Posterior vena cava (tissue), 2 donors: ENCODE measurements around the gene PTTG1IP. TPM values are rescaled to one million over a fixed set of nuclear protein-coding genes. Genes with fewer than 3 reads are reported as not detected.

Experiments
- DNase-seq: peaks from one replicate; pipeline ENCODE4 v3.0.0-alpha.2; 2020; ENCODE audit warnings: low spot score
- intact Hi-C, 2 donors: fragments of 100-400 bp; cut with DNase I; formaldehyde crosslinking; loops; one replicate each; pipeline versions ENCODE4 v1.14.1 to v1.14.2; 2022 to 2023
- total RNA-seq, 2 donors: library from RNA; stranded (reverse); fragmentation: NEBNext Ultra II Directional; extraction: Animal tissue kit (Norgen Biotek cat#: 25700); gene quantifications; one replicate each; pipeline ENCODE4 v1.2.1, GENCODE V29; 2021
- donor health status: DM: yes; HTN: yes; CAD: no.
- donor health status: DM: yes; HTN: yes; CAD: no.

The PTTG1IP gene
- total RNA-seq, 2 donors from 2014 or later, result 202 to 246 TPM

GRCh38 chr21:44888581-44889550, 15.4 kb upstream of the PTTG1IP start:
- intact Hi-C loops, result loop anchor here in 1 of 2 donors (10.0 kb wide), 1 partner anchor 246 kb away; no protein-coding TSS in a partner anchor
- DNase-seq, result no peak

- no peak for DNase-seq
- intact Hi-C loops, result loop anchor here in 1 of 2 donors (10.0 kb wide), 1 partner anchor 247 kb away; no protein-coding TSS in a partner anchor
These were observed 14.5 kb upstream of the PTTG1IP start for GRCh38 chr21:44887807-44888580.

GRCh38 chr21:44887126-44887806, 13.8 kb upstream of the PTTG1IP start:
- no peak for DNase-seq
- intact Hi-C loops, result loop anchor here in 1 of 2 donors (10.0 kb wide), 1 partner anchor 248 kb away; no protein-coding TSS in a partner anchor

- intact Hi-C loops, result loop anchor here in 1 of 2 donors (10.0 kb wide), 1 partner anchor 248 kb away; no protein-coding TSS in a partner anchor
- no peak for DNase-seq
These were observed 12.9 kb upstream of the PTTG1IP start for GRCh38 chr21:44886113-44887075.

- DNase-seq, result no peak
- intact Hi-C loops, result loop anchor here in 1 of 2 donors (10.0 kb wide), 1 partner anchor 249 kb away; no protein-coding TSS in a partner anchor
These were observed 12.1 kb upstream of the PTTG1IP start for GRCh38 chr21:44885615-44886014.

GRCh38 chr21:44884097-44884496, 10.6 kb upstream of the PTTG1IP start:
- DNase-seq, result no peak
- intact Hi-C loops, result loop anchor here in 1 of 2 donors (10.0 kb wide), 1 partner anchor 251 kb away; no protein-coding TSS in a partner anchor

- DNase-seq, result no peak
- intact Hi-C loops, result loop anchor here in 1 of 2 donors (10.0 kb wide), 1 partner anchor 252 kb away; no protein-coding TSS in a partner anchor
These were observed 9.8 kb upstream of the PTTG1IP start for GRCh38 chr21:44883250-44883649.

GRCh38 chr21:44881198-44881872, 7.8 kb upstream of the PTTG1IP start:
- intact Hi-C loops, result loop anchor here in 1 of 2 donors (10.0 kb wide), 1 partner anchor 253 kb away; no protein-coding TSS in a partner anchor
- DNase-seq, result peak; percentile 65

- DNase-seq, result peak; percentile 31
These were observed 7.1 kb upstream of the PTTG1IP start for GRCh38 chr21:44880405-44881197.

GRCh38 chr21:44879238-44879637, 5.7 kb upstream of the PTTG1IP start:
- intact Hi-C loops, result loop anchor here in 1 of 2 donors (10.0 kb wide), 1 partner anchor 46 kb away; the partner anchor contains the start of gene ITGB2
- DNase-seq, result peak; percentile 74

More at GRCh38 chr21:44880405-44881197, 7.1 kb upstream of the PTTG1IP start:
- intact Hi-C loops, result loop anchor here in 1 of 2 donors (10.0 kb wide), 1 partner anchor 254 kb away; no protein-coding TSS in a partner anchor

- intact Hi-C loops, result loop anchor here in 1 of 2 donors (10.0 kb wide), 1 partner anchor 46 kb away; the partner anchor contains the start of gene ITGB2
- no peak for DNase-seq
These were observed 4.8 kb upstream of the PTTG1IP start for GRCh38 chr21:44878053-44878982.

- peak; percentile 42 for DNase-seq
- intact Hi-C loops, result loop anchor here in 1 of 2 donors (10.0 kb wide), 1 partner anchor 48 kb away; the partner anchor contains the start of gene ITGB2
These were observed 3.5 kb upstream of the PTTG1IP start for GRCh38 chr21:44876849-44877575.

GRCh38 chr21:44875316-44875700, 1.8 kb upstream of the PTTG1IP start:
- intact Hi-C loops, result loop anchor here in 1 of 2 donors (10.0 kb wide), 1 partner anchor 49 kb away; the partner anchor contains the start of gene ITGB2
- no peak for DNase-seq
